ENCODE results near the gene AFF4.

GRCh38 chr5:132961887-132962286 is 1.5 kb downstream of the AFF4 start:
- TF ChIP-seq CTCF (conservative IDR thresholded peaks at IDR 0.05; ENCODE audit: low read depth, low read length) = no peak
- no peak for TF ChIP-seq EZH2 (IDR thresholded peaks at IDR 0.05; ENCODE audit: borderline replicate concordance, low read depth, low read length, poor library complexity, severe bottlenecking)

Data from A673 (cell line).